H1 (cell line): Measurements from ENCODE around the gene HABP4. TPM values are rescaled to one million over a fixed set of nuclear protein-coding genes. Genes with fewer than 3 reads are reported as not detected.
A peak's percentile ranks its signal among the peaks of the same experiment; 100 is the strongest.

Experiments used
- ASH2L ChIP-seq: fragments of 200-600, 300-600 bp; sonication (generic); IDR thresholded peaks from one replicate; pipeline ENCODE4 v1.7.1; 2017; ENCODE audit warnings: low read length
- BACH1 ChIP-seq: IDR thresholded peaks from 2 replicates; pipeline ENCODE4 v1.6.1; 2012; ENCODE audit warnings: low read length, improper control_type of control experiment
- CBX5 ChIP-seq: fragments of 300-800, 300-1000 bp; sonication (generic); IDR thresholded peaks from 2 replicates; pipeline ENCODE4 v1.7.1; 2016; ENCODE audit warnings: antibody characterized with exemption, low read length, low read depth
- CEBPB ChIP-seq: IDR thresholded peaks from 2 replicates; pipeline ENCODE4 v1.6.1; 2012; ENCODE audit warnings: low read depth, low read length
- CHD1 ChIP-seq: IDR thresholded peaks from 2 replicates; pipeline ENCODE4 v1.6.1; 2012; ENCODE audit warnings: low read depth, low read length, improper control_type of control experiment
- CHD2 ChIP-seq: IDR thresholded peaks from 2 replicates; pipeline ENCODE4 v1.6.1; 2012; ENCODE audit warnings: low read length, improper control_type of control experiment
- CREB1 ChIP-seq: IDR thresholded peaks from 2 replicates; pipeline ENCODE4 v1.6.1; 2012; ENCODE audit warnings: inconsistent platforms
- CTBP2 ChIP-seq: IDR thresholded peaks from 2 replicates; pipeline ENCODE4 v1.7.0; 2011; ENCODE audit warnings: borderline replicate concordance, mild to moderate bottlenecking, moderate library complexity, mixed read lengths, low read length; ENCODE audit not compliant: insufficient read depth, insufficient read length
- E2F6 ChIP-seq: IDR thresholded peaks from 2 replicates; pipeline ENCODE4 v1.6.1; 2012; ENCODE audit warnings: inconsistent platforms
- EGR1 ChIP-seq: IDR thresholded peaks from 2 replicates; pipeline ENCODE4 v1.6.1; 2011; ENCODE audit warnings: low read depth, low read length, borderline replicate concordance
- FOSL1 ChIP-seq: IDR thresholded peaks from 2 replicates; pipeline ENCODE4 v1.6.1; 2011; ENCODE audit warnings: mild to moderate bottlenecking, low read depth, low read length, moderate library complexity; ENCODE audit not compliant: insufficient read depth
- GABPA ChIP-seq: IDR thresholded peaks from 2 replicates; pipeline ENCODE4 v1.6.1; 2011; ENCODE audit warnings: mild to moderate bottlenecking, low read length, moderate library complexity, borderline replicate concordance; ENCODE audit not compliant: insufficient read depth
- HDAC2 ChIP-seq, 2 experiments: fragments of 300-600 bp in 1 of 2; sonication (generic) in 1 of 2; IDR thresholded peaks; 2 replicates each; pipeline ENCODE4 v1.6.1; 2011 to 2012; ENCODE audit warnings: low read depth in 2 of 2, low read length in 2 of 2, mild to moderate bottlenecking in 2 of 2, moderate library complexity in 2 of 2, borderline replicate concordance in 1 of 2, inconsistent platforms in 1 of 2
- HDAC6 ChIP-seq: IDR thresholded peaks from one replicate; pipeline ENCODE4 v1.7.1; 2012; ENCODE audit warnings: low read depth, mild to moderate bottlenecking, inconsistent platforms, low read length, moderate library complexity
- JUND ChIP-seq: IDR thresholded peaks from 2 replicates; pipeline ENCODE4 v1.6.1; 2011; ENCODE audit warnings: mild to moderate bottlenecking, improper control_type of control experiment, low read length
- KDM4A ChIP-seq: IDR thresholded peaks from one replicate; pipeline ENCODE4 v1.7.1; 2012; ENCODE audit warnings: low read depth, mild to moderate bottlenecking, moderate library complexity, low read length, inconsistent platforms; ENCODE audit not compliant: severe bottlenecking
- PHF8 ChIP-seq: fragments of 200-600 bp; sonication (generic); conservative IDR thresholded peaks from 2 replicates; pipeline ENCODE4 v1.7.1; 2012; ENCODE audit warnings: low read depth, mild to moderate bottlenecking, inconsistent platforms, low read length, moderate library complexity
- SIRT6 ChIP-seq: IDR thresholded peaks from one replicate; pipeline ENCODE4 v1.7.1; 2012; ENCODE audit warnings: low read length, inconsistent platforms
- SP1 ChIP-seq: IDR thresholded peaks from 2 replicates; pipeline ENCODE4 v1.6.1; 2011; ENCODE audit warnings: low read depth, low read length
- TAF1 ChIP-seq: IDR thresholded peaks from 2 replicates; pipeline ENCODE4 v1.6.1; 2011; ENCODE audit warnings: mild to moderate bottlenecking, low read depth, low read length
- TEAD4 ChIP-seq: IDR thresholded peaks from 2 replicates; pipeline ENCODE4 v1.6.1; 2012; ENCODE audit warnings: low read depth, low read length, inconsistent platforms, mixed read lengths
- YY1 ChIP-seq: IDR thresholded peaks from 2 replicates; pipeline ENCODE4 v1.6.1; 2011; ENCODE audit warnings: low read depth, mild to moderate bottlenecking, low read length
- polyA plus RNA-seq, 7 experiments: library from polyadenylated mRNA; depleted of rRNA in 3 of 7; stranded (reverse) in 5 of 7; unstranded in 2 of 7; fragments of >200 nt in 5 of 7; fragments of 200-250 nt in 2 of 7; gene quantifications; 1 replicate in 5 of 7; 2 replicates in 1 of 7; 4 replicates in 1 of 7; pipeline versions ENCODE4 v1.2.1 to v1.2.3, GENCODE V29; 2011 to 2013; ENCODE audit warnings: missing spikeins in 2 of 7, mixed read lengths in 2 of 7
- total RNA-seq: library from RNA; stranded (reverse); fragmentation: NEBNext Ultra II Directional; extraction: Animal tissue kit (Norgen Biotek cat#: 25700); gene quantifications from 2 replicates; pipeline ENCODE4 v1.2.1, GENCODE V29; 2021
- TF ChIP-seq, protein P1 (sequence below): IDR thresholded peaks from 2 replicates; pipeline ENCODE4 v1.6.1; 2012; ENCODE audit warnings: inconsistent platforms
- TF ChIP-seq, protein P2 (sequence below): IDR thresholded peaks from 2 replicates; pipeline ENCODE4 v1.6.1; 2011; ENCODE audit warnings: low read length, improper control_type of control experiment

The HABP4 gene
- total and polyA plus RNA-seq, 2 of the 8 experiments (the other 6 are each of a cell fraction or from before 2014, with no cell fraction given), result 3.3 to 11.2 TPM

DNA sequence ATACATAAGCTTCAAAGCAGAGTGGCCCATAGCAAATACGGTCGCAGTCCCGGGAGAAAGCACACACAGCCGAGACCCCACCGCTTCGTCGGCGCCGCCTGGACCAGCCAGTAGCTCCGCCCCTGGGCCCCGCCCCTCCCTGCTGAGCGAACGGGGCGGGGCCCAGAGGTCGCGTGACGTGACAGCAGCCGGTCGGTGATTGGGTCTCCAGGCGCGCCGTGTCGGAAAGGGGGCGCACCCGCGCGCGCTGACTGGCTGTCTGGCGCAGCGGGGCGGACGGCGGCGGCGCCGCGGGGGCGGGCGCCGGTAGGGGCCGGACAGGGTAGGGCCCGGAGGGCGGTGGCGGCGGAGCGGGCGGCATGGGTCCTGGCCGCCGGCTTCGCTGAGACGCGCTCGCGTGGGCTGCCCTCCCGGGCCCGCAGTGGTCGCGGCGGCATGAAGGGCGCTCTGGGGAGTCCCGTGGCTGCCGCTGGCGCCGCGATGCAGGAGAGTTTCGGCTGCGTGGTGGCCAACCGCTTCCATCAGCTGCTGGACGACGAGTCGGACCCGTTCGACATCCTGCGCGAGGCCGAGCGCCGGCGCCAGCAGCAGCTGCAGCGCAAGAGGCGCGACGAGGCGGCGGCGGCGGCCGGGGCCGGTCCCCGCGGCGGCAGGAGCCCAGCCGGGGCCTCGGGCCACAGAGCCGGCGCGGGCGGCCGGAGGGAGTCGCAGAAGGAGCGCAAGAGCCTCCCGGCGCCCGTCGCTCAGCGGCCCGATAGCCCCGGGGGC lies at the start of gene HABP4 (continued):
- TF ChIP-seq CTBP2, result peak; percentile 45
- TF ChIP-seq HDAC2 (IDR thresholded peaks at IDR 0.05; ENCODE audit: borderline replicate concordance in 1 of 2, low read depth in 2 of 2, low read length in 2 of 2), result no peak
- no peak for TF ChIP-seq ASH2L
- TF ChIP-seq CEBPB, result no peak
- TF ChIP-seq HDAC6, result no peak
- TF ChIP-seq JUND, result no peak
- TF ChIP-seq PHF8, result peak; percentile 62; the same call in 1 of the 2 replicates
- no peak for TF ChIP-seq CHD2
- peak; percentile 83 for TF ChIP-seq KDM4A
- TF ChIP-seq, protein P1, sequence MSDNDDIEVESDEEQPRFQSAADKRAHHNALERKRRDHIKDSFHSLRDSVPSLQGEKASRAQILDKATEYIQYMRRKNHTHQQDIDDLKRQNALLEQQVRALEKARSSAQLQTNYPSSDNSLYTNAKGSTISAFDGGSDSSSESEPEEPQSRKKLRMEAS, result peak; percentile 49; the same call in 1 of the 2 replicates
- TF ChIP-seq CHD1, result no peak
- no peak; the same call in 1 of the 2 replicates for TF ChIP-seq E2F6
- TF ChIP-seq GABPA, result no peak
- TF ChIP-seq CREB1, result peak; percentile 58; the same call in 1 of the 2 replicates
- no peak for TF ChIP-seq CBX5
- no peak for TF ChIP-seq SP1
- TF ChIP-seq BACH1, result no peak
- TF ChIP-seq SIRT6, result no peak
- TF ChIP-seq, protein P2, sequence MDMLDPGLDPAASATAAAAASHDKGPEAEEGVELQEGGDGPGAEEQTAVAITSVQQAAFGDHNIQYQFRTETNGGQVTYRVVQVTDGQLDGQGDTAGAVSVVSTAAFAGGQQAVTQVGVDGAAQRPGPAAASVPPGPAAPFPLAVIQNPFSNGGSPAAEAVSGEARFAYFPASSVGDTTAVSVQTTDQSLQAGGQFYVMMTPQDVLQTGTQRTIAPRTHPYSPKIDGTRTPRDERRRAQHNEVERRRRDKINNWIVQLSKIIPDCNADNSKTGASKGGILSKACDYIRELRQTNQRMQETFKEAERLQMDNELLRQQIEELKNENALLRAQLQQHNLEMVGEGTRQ, result no peak
- TF ChIP-seq YY1, result no peak
- TF ChIP-seq TAF1, result peak; percentile 48
- TF ChIP-seq FOSL1, result no peak
- peak; percentile 90 for TF ChIP-seq EGR1
- TF ChIP-seq TEAD4, result no peak
